Natural killer cell (primary cell): Measurements from ENCODE around the gene CBY3. TPM values are rescaled to one million over a fixed set of nuclear protein-coding genes. Genes with fewer than 3 reads are reported as not detected.
A peak's percentile ranks its signal among the peaks of the same experiment; 100 is the strongest.
"Not testable (repeated sequence)": the region's sequence is repeated elsewhere in the genome, so short reads cannot be mapped to it uniquely, and the experiment has no call there.

ENCODE experiments used
- ATAC-seq, 3 donors: fragments of 150-1000 bp in 2 of 3; fragments of 200-7000 bp in 1 of 3; cut with Tn5 transposase; 1 replicate in 1 of 3; 2 replicates in 2 of 3; pipeline ENCODE4 v1.10.0; 2021; ENCODE audit warnings: mild to moderate bottlenecking in 2 of 3, moderate library complexity in 2 of 3
- DNase-seq, 2 donors: peaks; one replicate each; pipeline versions ENCODE4 v3.0.0 to v3.0.0-alpha.2; 2013 to 2021; ENCODE audit warnings: mixed read lengths in 1 of 2
- H3K27ac ChIP-seq: one replicate; pipeline ENCODE4 v1.5.1; 2013; ENCODE audit warnings: mild to moderate bottlenecking, low read length
- H3K27me3 ChIP-seq: one replicate; pipeline ENCODE4 v1.6.1; 2013; ENCODE audit warnings: low read length; ENCODE audit not compliant: control insufficient read depth, insufficient read depth
- H3K36me3 ChIP-seq: one replicate; pipeline ENCODE4 v1.6.1; 2013; ENCODE audit warnings: low read length; ENCODE audit not compliant: control insufficient read depth, insufficient read depth
- H3K4me1 ChIP-seq: one replicate; pipeline ENCODE4 v1.6.1; 2013; ENCODE audit warnings: low read length; ENCODE audit not compliant: control insufficient read depth, insufficient read depth
- H3K4me3 ChIP-seq: one replicate; pipeline ENCODE4 v1.5.1; 2013; ENCODE audit warnings: low read length
- H3K9me3 ChIP-seq: one replicate; pipeline ENCODE4 v1.6.1; 2013; ENCODE audit warnings: low read length; ENCODE audit not compliant: control insufficient read depth, insufficient read depth
- H3K27ac Mint-ChIP-seq, 2 donors: one replicate each; pipeline ENCODE4 v1.8.0; 2022; ENCODE audit warnings: mild to moderate bottlenecking in 2 of 2, mixed read lengths in 2 of 2, moderate library complexity in 1 of 2
- H3K27me3 Mint-ChIP-seq, 2 donors: one replicate each; pipeline ENCODE4 v1.8.0; 2022; ENCODE audit warnings: low read depth in 2 of 2, mixed read lengths in 2 of 2
- H3K36me3 Mint-ChIP-seq: one replicate; pipeline ENCODE4 v1.8.0; 2022; ENCODE audit warnings: mixed read lengths
- H3K4me1 Mint-ChIP-seq, 2 donors: one replicate each; pipeline ENCODE4 v1.8.0; 2022; ENCODE audit warnings: mixed read lengths in 2 of 2
- H3K4me3 Mint-ChIP-seq: one replicate; pipeline ENCODE4 v1.8.0; 2022; ENCODE audit warnings: mild to moderate bottlenecking, moderate library complexity, mixed read lengths
- H3K9me3 Mint-ChIP-seq, 2 donors: one replicate each; pipeline ENCODE4 v1.8.0; 2022; ENCODE audit warnings: mixed read lengths in 2 of 2
- CTCF ChIP-seq: fragments of 200-600 bp; IDR thresholded peaks from one replicate; pipeline ENCODE4 v1.8.0; 2022; ENCODE audit warnings: antibody characterized with exemption
- WGBS: methylation state at CpG from one replicate; pipeline ENCODE4 v1.1.7; 2013; ENCODE audit warnings: missing lambda C conversion rate; ENCODE audit not compliant: insufficient coverage; 5-methylcytosine and 5-hydroxymethylcytosine counted together
- intact Hi-C: fragments of 100-400 bp; cut with micrococcal nuclease; formaldehyde crosslinking; loops from one replicate; pipeline ENCODE4 v1.14.2; 2022
- total RNA-seq, 4 donors: library from RNA; stranded (reverse); fragments of 120-200 nt in 1 of 4; gene quantifications; one replicate each; pipeline versions ENCODE4 v1.2.3 to v1.2.4, GENCODE V29; 2013 to 2022

CBY3 gene
- total RNA-seq, 3 donors from 2014 or later (not counting 1 experiment from before 2014, with no cell fraction given): not detected

DNA sequence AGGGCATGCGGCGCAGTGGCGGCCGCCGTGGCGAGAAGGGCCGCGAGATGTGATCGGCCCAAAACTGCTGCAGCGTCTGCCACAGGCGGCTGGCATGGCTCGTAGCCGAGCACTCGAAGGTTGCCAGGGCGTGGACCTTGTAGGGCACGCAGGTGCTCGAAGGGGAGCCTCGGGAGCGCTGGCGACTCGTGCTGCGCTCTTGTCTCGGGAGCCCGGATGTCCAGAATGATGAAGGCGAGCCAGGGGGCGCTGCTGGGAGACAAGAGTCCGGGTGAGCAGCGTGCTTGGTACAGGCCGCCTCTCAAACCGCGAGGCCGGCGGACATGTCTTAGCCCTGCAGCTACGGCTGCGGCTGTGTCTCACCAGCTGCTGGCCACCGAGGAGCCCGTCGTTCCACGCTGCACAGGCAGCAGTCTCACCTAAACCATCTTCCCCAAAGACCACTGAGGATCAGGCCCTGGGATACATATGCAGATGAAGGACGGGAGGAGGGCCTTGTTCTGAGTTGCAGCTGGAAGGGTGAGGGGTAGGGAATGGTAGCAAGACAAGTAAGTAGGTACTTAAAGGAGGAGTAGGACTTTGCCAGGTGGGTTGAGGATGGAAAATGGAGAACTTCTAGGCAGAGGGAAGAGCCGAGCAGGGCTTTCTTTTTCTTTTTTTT, 1.7 kb downstream of the CBY3 start:
- ATAC-seq (peak; percentile 45 to 60 (median 47)), DNase-seq (peak; percentile 70 to 85)
- Mint-ChIP-seq H3K27me3 (no peaks in the 10 kb centered on the region), H3K36me3 (no peaks in the 10 kb centered on the region), H3K4me1 (peaks cover 28 to 30% of the 10 kb centered on the region in 2 donors), H3K4me3 (peak overlapping the region; percentile 98), H3K27ac (peak overlapping the region; percentile 94 to 100), H3K9me3 (no peaks in the 10 kb centered on the region)
- Histone ChIP-seq H3K4me3 (peak overlapping the region; percentile 98), H3K27ac (peak overlapping the region; percentile 87), H3K27me3 (no peaks in the 10 kb centered on the region), H3K4me1 (peaks cover 29% of the 10 kb centered on the region), H3K36me3 (no peaks in the 10 kb centered on the region), H3K9me3 (no peaks in the 10 kb centered on the region)
- peak; percentile 34 for TF ChIP-seq CTCF
- 26% methylated on average over 41 of the region's 41 CpGs for WGBS
- intact Hi-C loops: loop anchor here (2.0 kb wide), 1 partner anchor 54 kb away; the partner anchor contains the start of gene MAML1

DNA sequence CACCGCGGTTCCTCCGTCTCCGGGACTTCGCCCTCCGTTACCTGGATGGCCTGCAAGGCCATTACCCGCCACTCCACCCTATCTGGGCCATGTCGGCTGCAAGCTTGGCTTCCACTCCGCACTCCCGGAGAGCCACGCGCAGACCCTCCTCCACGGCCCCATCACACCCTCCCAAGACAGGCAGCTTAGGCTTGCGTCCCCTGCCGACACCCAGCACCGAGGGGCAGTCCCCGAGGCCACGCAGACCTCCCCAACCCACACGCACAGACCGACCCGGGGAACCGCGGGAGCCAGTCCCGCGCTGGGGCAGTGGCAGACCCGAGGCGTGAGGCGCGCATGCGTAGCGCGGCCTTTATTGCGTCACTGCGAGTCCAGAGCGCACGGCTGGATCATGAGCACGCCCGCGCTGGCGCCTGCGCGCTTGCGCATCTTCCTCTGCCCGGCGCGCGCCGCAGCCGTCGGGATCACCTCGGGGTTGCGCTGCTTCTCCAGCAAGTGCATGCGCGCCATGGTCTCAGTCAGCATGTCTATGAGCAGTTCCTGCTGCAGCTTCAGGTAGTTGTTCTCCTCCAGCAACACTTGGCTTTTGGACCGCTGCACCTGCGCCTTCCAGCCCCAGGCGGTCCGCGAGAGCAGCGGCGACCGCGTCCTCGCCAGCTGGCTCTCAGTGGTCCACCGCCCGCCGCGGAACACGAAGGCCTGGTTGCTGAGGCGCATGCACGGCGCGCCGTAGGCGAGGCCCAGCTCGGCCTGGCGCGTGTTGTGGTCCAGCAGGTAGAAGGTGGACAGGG, 2.4 kb downstream of the CBY3 start:
- no peaks in the 10 kb centered on the region for H3K27me3 ChIP-seq
- peak overlapping the region; percentile 87 for H3K27ac ChIP-seq
- Mint-ChIP-seq H3K4me3 (peak overlapping the region; percentile 98), H3K27me3 (no peaks in the 10 kb centered on the region), H3K36me3 (no peaks in the 10 kb centered on the region), H3K4me1 (peaks cover 28 to 30% of the 10 kb centered on the region in 2 donors), H3K27ac (peak overlapping the region; percentile 94 to 100), H3K9me3 (no peaks in the 10 kb centered on the region)
- no peaks in the 10 kb centered on the region for H3K36me3 ChIP-seq
- H3K9me3 ChIP-seq: no peaks in the 10 kb centered on the region
- intact Hi-C loops: loop anchor here (1.0 to 2.0 kb wide), 2 partner anchors 20 to 54 kb away; partner anchors contain the start of genes CANX and MAML1
- peaks cover 29% of the 10 kb centered on the region for H3K4me1 ChIP-seq
- DNase-seq (peak; percentile 93 to 99), ATAC-seq (peak; percentile 90 to 93 (median 90))
- H3K4me3 ChIP-seq: peak overlapping the region; percentile 98
- TF ChIP-seq CTCF: no peak
- under 1% methylated on average over 78 of the region's 78 CpGs for WGBS

GRCh38 chr5:179668391-179668790, 12.4 kb downstream of the CBY3 start:
- intact Hi-C loops: loop anchor here (5.0 kb wide), 1 partner anchor 501 kb away; no protein-coding TSS in a partner anchor
- peak; percentile 72 to 96 (median 80) for ATAC-seq
- Histone ChIP-seq H3K4me3 (no peak overlapping the region), H3K27me3 (no peaks in the 10 kb centered on the region), H3K9me3 (no peaks in the 10 kb centered on the region), H3K4me1 (no peaks in the 10 kb centered on the region), H3K27ac (no peak overlapping the region), H3K36me3 (no peaks in the 10 kb centered on the region)
- Mint-ChIP-seq H3K36me3 (no peaks in the 10 kb centered on the region), H3K4me1 (peaks cover 4 to 5% of the 10 kb centered on the region in 2 donors), H3K27ac (no peak overlapping the region), H3K27me3 (no peaks in the 10 kb centered on the region), H3K9me3 (no peaks in the 10 kb centered on the region), H3K4me3 (no peak overlapping the region)
- WGBS: 74% methylated on average over 7 of the region's 7 CpGs
- DNase-seq: peak in 1 of 2 donors; percentile 70
- TF ChIP-seq CTCF: peak; percentile 71

DNA sequence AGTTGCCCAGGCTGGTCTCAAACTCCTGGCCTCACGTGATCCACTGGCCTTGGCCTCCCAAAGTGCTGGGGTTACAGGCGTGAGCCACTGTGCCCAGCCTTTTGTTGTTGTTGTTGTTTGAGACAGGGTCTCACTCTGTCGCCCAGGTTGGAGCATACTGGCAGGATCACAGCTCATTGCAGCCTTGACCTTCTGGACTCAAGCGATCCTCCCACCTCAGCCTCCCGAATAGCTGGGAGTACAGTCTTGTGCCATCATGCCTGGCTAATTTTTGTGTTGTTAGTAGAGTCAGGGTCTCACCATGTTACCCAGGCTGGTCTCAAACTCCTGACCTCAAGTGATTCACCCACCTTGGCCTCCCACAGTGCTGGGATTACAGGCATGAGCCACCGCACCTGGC, 19.2 kb downstream of the CBY3 start:
- H3K27ac ChIP-seq, H3K4me3 Mint-ChIP-seq, DNase-seq, H3K27me3 Mint-ChIP-seq, H3K9me3 Mint-ChIP-seq, H3K27ac Mint-ChIP-seq, H3K9me3 ChIP-seq, H3K4me1 Mint-ChIP-seq, H3K36me3 ChIP-seq, H3K36me3 Mint-ChIP-seq, ATAC-seq, intact Hi-C loops, H3K4me3 ChIP-seq, H3K27me3 ChIP-seq: not testable (repeated sequence)
- peaks cover 13% of the 10 kb centered on the region for H3K4me1 ChIP-seq
- 88% methylated on average over 6 of the region's 6 CpGs for WGBS

- H3K27ac ChIP-seq, H3K27me3 Mint-ChIP-seq, intact Hi-C loops, H3K9me3 ChIP-seq, H3K27me3 ChIP-seq, H3K36me3 ChIP-seq, H3K9me3 Mint-ChIP-seq, H3K4me1 Mint-ChIP-seq, H3K27ac Mint-ChIP-seq, H3K36me3 Mint-ChIP-seq: not testable (repeated sequence)
- DNase-seq: peak in 1 of 2 donors; percentile 46
- ATAC-seq: peak; percentile 67 to 74 (median 73)
- H3K4me3 ChIP-seq: peak overlapping the region; percentile 9
- peak overlapping the region; percentile 75 for H3K4me3 Mint-ChIP-seq
- 21% methylated on average over 10 of the region's 29 CpGs for WGBS
- H3K4me1 ChIP-seq: peaks cover 13% of the 10 kb centered on the region
Measured at GRCh38 chr5:179658179-179658856, 22.5 kb downstream of the CBY3 start.
